Neuronal stem cell (in vitro differentiated cells): ENCODE data around the gene IL1F10.
A peak's percentile ranks its signal among the peaks of the same experiment; 100 is the strongest.

Source experiments
- DNase-seq: peaks from one replicate; pipeline ENCODE4 v3.0.0-alpha.2; 2013; ENCODE audit warnings: low spot score
- H2AFZ ChIP-seq: one replicate; pipeline ENCODE4 v1.6.1; 2013; ENCODE audit warnings: mild to moderate bottlenecking, low read length, inconsistent platforms
- H2AK5ac ChIP-seq: 2 replicates; pipeline ENCODE4 v1.6.1; 2013; ENCODE audit warnings: low read depth, mild to moderate bottlenecking, inconsistent platforms, low read length, moderate library complexity, mixed read lengths
- H2BK120ac ChIP-seq: 2 replicates; pipeline ENCODE4 v1.6.1; 2013; ENCODE audit warnings: low read depth, mild to moderate bottlenecking, inconsistent platforms, low read length, moderate library complexity, mixed read lengths
- H2BK12ac ChIP-seq: one replicate; pipeline ENCODE4 v1.6.1; 2013; ENCODE audit warnings: low read length, inconsistent platforms
- H2BK15ac ChIP-seq: 2 replicates; pipeline ENCODE4 v1.6.1; 2013; ENCODE audit warnings: mild to moderate bottlenecking, low read length, inconsistent platforms, mixed read lengths
- H2BK5ac ChIP-seq: one replicate; pipeline ENCODE4 v1.6.1; 2013; ENCODE audit warnings: inconsistent platforms, mild to moderate bottlenecking, low read length, moderate library complexity
- H3K14ac ChIP-seq: one replicate; pipeline ENCODE4 v1.6.1; 2013; ENCODE audit warnings: low read length, inconsistent platforms
- H3K18ac ChIP-seq: 2 replicates; pipeline ENCODE4 v1.6.1; 2013; ENCODE audit warnings: low read length, inconsistent platforms
- H3K23ac ChIP-seq: 2 replicates; pipeline ENCODE4 v1.6.1; 2013; ENCODE audit warnings: low read depth, mild to moderate bottlenecking, mixed read lengths, low read length, inconsistent platforms; ENCODE audit not compliant: poor library complexity
- H3K27ac ChIP-seq: replicated peaks from 3 replicates; pipeline ENCODE4 v1.5.1; 2013; ENCODE audit warnings: low read length, inconsistent platforms
- H3K27me3 ChIP-seq, 3 experiments: 2 replicates each; pipeline ENCODE4 v1.6.1; 2013; ENCODE audit warnings: low read length in 3 of 3, mild to moderate bottlenecking in 2 of 3, inconsistent platforms in 1 of 3, low read depth in 1 of 3, mixed read lengths in 1 of 3, moderate library complexity in 1 of 3; ENCODE audit not compliant: control insufficient read depth in 3 of 3, insufficient read depth in 3 of 3
- H3K36me3 ChIP-seq, 2 donors: replicated peaks in 1 of 2; 2 replicates each; pipeline ENCODE4 v1.6.1; 2013; ENCODE audit warnings: low read length in 2 of 2; ENCODE audit not compliant: control insufficient read depth in 2 of 2, insufficient read depth in 2 of 2
- H3K4ac ChIP-seq: 2 replicates; pipeline ENCODE4 v1.6.1; 2013; ENCODE audit warnings: inconsistent platforms, mild to moderate bottlenecking, low read length, moderate library complexity
- H3K4me1 ChIP-seq, 2 donors: 1 replicate in 1 of 2; 2 replicates in 1 of 2; pipeline ENCODE4 v1.6.1; 2013; ENCODE audit warnings: low read length in 2 of 2, low read depth in 1 of 2; ENCODE audit not compliant: control insufficient read depth in 2 of 2, insufficient read depth in 1 of 2
- H3K4me2 ChIP-seq: one replicate; pipeline ENCODE4 v1.6.1; 2013; ENCODE audit warnings: mild to moderate bottlenecking, low read length, inconsistent platforms; ENCODE audit not compliant: insufficient read depth, poor library complexity, severe bottlenecking
- H3K4me3 ChIP-seq, 2 donors: 2 replicates each; pipeline ENCODE4 v1.5.1; 2013; ENCODE audit warnings: low read length in 2 of 2, mild to moderate bottlenecking in 2 of 2, inconsistent platforms in 1 of 2, moderate library complexity in 1 of 2
- H3K79me1 ChIP-seq: one replicate; pipeline ENCODE4 v1.6.1; 2013; ENCODE audit warnings: low read depth, mild to moderate bottlenecking, inconsistent platforms, low read length, moderate library complexity
- H3K9ac ChIP-seq: one replicate; pipeline ENCODE4 v1.6.1; 2013; ENCODE audit warnings: mild to moderate bottlenecking, low read depth, low read length, inconsistent platforms; ENCODE audit not compliant: poor library complexity
- H3K9me3 ChIP-seq, 2 donors: replicated peaks in 1 of 2; 2 replicates each; pipeline versions ENCODE3 to v1.6.1; 2013; ENCODE audit warnings: low read length in 2 of 2, mild to moderate bottlenecking in 2 of 2, inconsistent platforms in 1 of 2, low read depth in 1 of 2, mixed read lengths in 1 of 2, moderate library complexity in 1 of 2; ENCODE audit not compliant: control insufficient read depth in 2 of 2, insufficient read depth in 1 of 2
- H4K8ac ChIP-seq: one replicate; pipeline ENCODE4 v1.6.1; 2013; ENCODE audit warnings: low read depth, mild to moderate bottlenecking, inconsistent platforms, low read length, moderate library complexity
- H4K91ac ChIP-seq: one replicate; pipeline ENCODE4 v1.6.1; 2013; ENCODE audit warnings: low read length, low read depth, mild to moderate bottlenecking, inconsistent platforms; ENCODE audit not compliant: poor library complexity
- WGBS, 2 donors: extraction: QIAGEN DNeasy Blood & Tissue Kit; methylation state at CpG; one replicate each; pipeline ENCODE4 v1.1.7; 2013; ENCODE audit warnings: missing lambda C conversion rate in 2 of 2, mixed read lengths in 1 of 2; ENCODE audit not compliant: insufficient read length in 2 of 2, insufficient replicate concordance in 1 of 2; ENCODE audit errors: extremely low coverage in 2 of 2; 5-methylcytosine and 5-hydroxymethylcytosine counted together

The IL1F10 gene

DNA sequence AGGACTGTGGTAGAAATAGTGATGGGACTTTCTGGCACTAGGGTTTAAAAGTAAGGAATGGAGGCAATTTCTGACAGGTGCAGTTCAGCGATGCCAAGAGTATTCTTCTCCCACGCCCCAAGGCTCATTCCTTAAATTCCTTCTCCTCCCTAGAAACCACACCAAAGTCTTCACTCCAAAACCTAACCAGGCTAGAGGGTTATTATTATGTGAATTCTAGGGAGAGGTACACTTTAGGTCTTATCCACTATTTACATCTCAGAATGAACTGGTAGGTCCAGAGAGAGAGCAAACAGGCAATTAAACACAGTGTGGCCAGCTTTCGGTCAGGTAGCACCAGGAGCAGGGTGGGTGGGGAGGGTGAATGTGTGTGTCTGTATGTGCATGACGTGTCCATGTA is 11.4 kb downstream of the IL1F10 start:
- Histone ChIP-seq H2AK5ac (no peak overlapping the region), H3K27me3 (peaks cover 0 to 25% (median 0%) of the 10 kb centered on the region in 3 experiments), H2AFZ (no peak overlapping the region), H3K14ac (no peak overlapping the region), H3K4ac (no peak overlapping the region), H2BK12ac (no peak overlapping the region), H2BK15ac (no peak overlapping the region), H3K4me1 (peaks cover 0 to 3% of the 10 kb centered on the region in 2 donors), H3K4me3 (no peak overlapping the region), H3K36me3 (no peaks in the 10 kb centered on the region), H3K23ac (no peak overlapping the region), H3K9me3 (no peaks in the 10 kb centered on the region), H3K9ac (no peak overlapping the region), H4K91ac (no peak overlapping the region), H4K8ac (no peak overlapping the region), H2BK5ac (no peak overlapping the region), H3K18ac (no peak overlapping the region), H3K4me2 (no peak overlapping the region), H2BK120ac (no peak overlapping the region), H3K79me1 (no peaks in the 10 kb centered on the region), H3K27ac (no peak overlapping the region)
- DNase-seq: no peak
- WGBS, 2 donors: no CpG with 5 or more reads among the region's 4 CpGs

DNA sequence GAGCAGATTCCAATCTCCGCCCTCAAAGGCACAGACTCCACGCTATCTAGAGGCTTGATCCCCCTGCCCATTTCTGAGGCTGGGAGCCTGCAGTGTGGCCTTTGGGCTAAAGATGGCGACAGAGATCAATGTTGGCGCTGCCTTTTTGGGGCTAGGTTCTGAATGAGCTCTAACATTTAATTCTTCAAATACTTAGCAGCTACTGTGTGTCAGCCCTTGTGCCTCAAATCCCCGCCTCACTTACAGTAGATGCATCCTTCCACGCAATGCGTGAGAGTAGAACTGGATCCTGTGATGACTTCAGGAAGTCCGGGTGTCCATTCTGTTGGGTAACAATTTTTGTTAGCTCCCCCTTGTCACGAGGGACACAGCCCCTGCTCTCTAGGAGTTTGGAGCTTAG is 12.4 kb downstream of the IL1F10 start:
- H3K23ac ChIP-seq: no peak overlapping the region
- H2AK5ac ChIP-seq: no peak overlapping the region
- WGBS, 2 donors: no CpG with 5 or more reads among the region's 9 CpGs
- no peaks in the 10 kb centered on the region for H3K36me3 ChIP-seq
- no peak overlapping the region for H4K8ac ChIP-seq
- DNase-seq: peak; percentile 55
- no peak overlapping the region for H2BK12ac ChIP-seq
- H3K14ac ChIP-seq: no peak overlapping the region
- no peak overlapping the region for H3K18ac ChIP-seq
- H2BK15ac ChIP-seq: no peak overlapping the region
- no peak overlapping the region for H2BK120ac ChIP-seq
- no peak overlapping the region for H4K91ac ChIP-seq
- no peak overlapping the region for H3K4me3 ChIP-seq
- H3K9me3 ChIP-seq: no peaks in the 10 kb centered on the region
- no peak overlapping the region for H3K4me2 ChIP-seq
- no peak overlapping the region for H2AFZ ChIP-seq
- no peak overlapping the region for H3K27ac ChIP-seq
- no peak overlapping the region for H3K4ac ChIP-seq
- H3K27me3 ChIP-seq: peaks cover 0 to 20% (median 0%) of the 10 kb centered on the region in 3 experiments
- H3K79me1 ChIP-seq: no peaks in the 10 kb centered on the region
- no peak overlapping the region for H2BK5ac ChIP-seq
- H3K4me1 ChIP-seq: peaks cover 0 to 3% of the 10 kb centered on the region in 2 donors
- no peak overlapping the region for H3K9ac ChIP-seq

DNA sequence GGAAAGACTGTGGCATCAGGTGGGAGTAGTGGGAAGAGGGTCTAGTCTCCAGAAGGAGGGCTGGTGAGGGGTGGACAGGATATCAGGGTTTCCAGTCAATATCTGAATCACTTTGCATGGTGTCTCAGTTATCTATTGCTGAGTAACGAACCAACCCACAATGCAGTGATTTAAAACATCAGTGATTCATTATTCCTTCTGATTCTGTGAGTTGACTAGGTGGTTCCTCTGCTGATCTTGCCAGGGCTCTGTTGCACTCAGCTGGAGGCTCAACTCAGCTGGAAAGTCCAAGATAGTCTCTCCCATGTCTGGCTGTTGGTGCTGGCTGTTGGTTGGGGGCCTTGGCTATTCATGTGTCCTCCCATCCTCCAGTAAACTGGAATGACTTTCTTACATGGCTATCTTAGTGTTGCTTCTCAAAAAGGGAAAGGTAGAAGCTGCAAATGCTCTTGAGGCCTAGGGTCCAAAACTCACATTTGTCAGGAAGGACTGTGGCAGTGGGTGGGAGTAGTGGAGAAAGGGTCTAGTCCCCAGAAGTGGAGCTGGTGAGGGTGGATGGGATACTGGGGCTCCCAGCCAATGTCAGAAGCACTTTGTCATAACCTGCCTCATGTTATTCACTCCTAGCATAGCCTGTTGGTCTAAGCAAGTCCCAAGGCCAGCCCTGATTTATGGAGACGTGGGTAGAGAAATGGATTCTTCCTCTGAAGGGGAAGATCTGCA is 13.9 kb downstream of the IL1F10 start:
- H2BK15ac ChIP-seq: no peak overlapping the region
- H2BK120ac ChIP-seq: no peak overlapping the region
- H2AK5ac ChIP-seq: no peak overlapping the region
- no peaks in the 10 kb centered on the region for H3K9me3 ChIP-seq
- WGBS, 2 donors: no CpG with 5 or more reads among the region's 2 CpGs
- H3K4me2 ChIP-seq: no peak overlapping the region
- H3K4me1 ChIP-seq: peaks cover 0 to 3% of the 10 kb centered on the region in 2 donors
- H2BK5ac ChIP-seq: no peak overlapping the region
- H3K4ac ChIP-seq: no peak overlapping the region
- H3K23ac ChIP-seq: no peak overlapping the region
- H2BK12ac ChIP-seq: no peak overlapping the region
- no peak overlapping the region for H3K4me3 ChIP-seq
- DNase-seq: no peak
- no peak overlapping the region for H3K14ac ChIP-seq
- no peak overlapping the region for H2AFZ ChIP-seq
- H3K18ac ChIP-seq: no peak overlapping the region
- H3K9ac ChIP-seq: no peak overlapping the region
- no peak overlapping the region for H4K91ac ChIP-seq
- no peak overlapping the region for H4K8ac ChIP-seq
- H3K36me3 ChIP-seq: no peaks in the 10 kb centered on the region
- H3K27ac ChIP-seq: no peak overlapping the region
- peaks cover 0 to 10% (median 0%) of the 10 kb centered on the region in 3 experiments for H3K27me3 ChIP-seq
- H3K79me1 ChIP-seq: no peaks in the 10 kb centered on the region

DNA sequence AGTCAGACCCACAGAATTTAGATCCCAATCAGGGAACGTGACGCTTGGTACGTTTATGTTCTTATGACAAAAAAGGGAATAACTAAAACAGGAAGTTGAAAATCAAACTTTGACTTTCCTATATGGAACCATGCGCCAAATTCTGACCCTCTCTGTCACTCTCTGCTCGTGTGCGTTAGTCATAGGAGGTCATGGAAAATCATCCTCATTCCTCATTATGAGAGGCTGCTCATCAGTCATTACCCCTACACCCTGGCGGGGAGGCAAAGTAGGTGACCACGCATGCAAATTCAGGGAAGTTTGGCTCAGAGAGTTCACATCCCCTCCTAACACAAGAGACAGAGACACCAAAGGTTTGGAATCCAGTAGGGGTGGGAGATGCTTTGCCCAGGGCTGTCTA is 15.5 kb downstream of the IL1F10 start:
- no peak overlapping the region for H4K91ac ChIP-seq
- H3K4ac ChIP-seq: no peak overlapping the region
- H2AFZ ChIP-seq: no peak overlapping the region
- H4K8ac ChIP-seq: no peak overlapping the region
- H3K4me1 ChIP-seq: no peaks in the 10 kb centered on the region
- WGBS, 2 donors: no CpG with 5 or more reads among the region's 8 CpGs
- H3K27me3 ChIP-seq: peaks cover 0 to 10% (median 0%) of the 10 kb centered on the region in 3 experiments
- H3K36me3 ChIP-seq: no peaks in the 10 kb centered on the region
- DNase-seq: no peak
- H3K4me2 ChIP-seq: no peak overlapping the region
- no peak overlapping the region for H3K4me3 ChIP-seq
- no peak overlapping the region for H3K18ac ChIP-seq
- H3K23ac ChIP-seq: no peak overlapping the region
- no peak overlapping the region for H3K9ac ChIP-seq
- H3K14ac ChIP-seq: no peak overlapping the region
- H2BK15ac ChIP-seq: no peak overlapping the region
- no peak overlapping the region for H2AK5ac ChIP-seq
- H2BK120ac ChIP-seq: no peak overlapping the region
- no peaks in the 10 kb centered on the region for H3K9me3 ChIP-seq
- H3K27ac ChIP-seq: no peak overlapping the region
- H3K79me1 ChIP-seq: no peaks in the 10 kb centered on the region
- no peak overlapping the region for H2BK12ac ChIP-seq
- H2BK5ac ChIP-seq: no peak overlapping the region
